ENCODE measurements around the gene RAD51B. TPM values are rescaled to one million over a fixed set of nuclear protein-coding genes. Genes with fewer than 3 reads are reported as not detected.

RAD51B gene
- total RNA-seq, 1 experiment from 2014 or later, result 103 TPM

- DNase-seq (ENCODE audit: low spot score), result no peak
- in situ Hi-C loops (cut with HindIII; ENCODE audit: low sequenced_read_pairs), result no loop called here
Observed at GRCh38 chr14:68308726-68309520, 489.3 kb downstream of the RAD51B start.

GRCh38 chr14:68309616-68310015 is 490.0 kb downstream of the RAD51B start:
- in situ Hi-C loops (cut with HindIII; ENCODE audit: low sequenced_read_pairs), result no loop called here
- no peak for DNase-seq (ENCODE audit: low spot score)

- in situ Hi-C loops (cut with HindIII; ENCODE audit: low sequenced_read_pairs), result no loop called here
- no peak for DNase-seq (ENCODE audit: low spot score)
Observed at GRCh38 chr14:68312300-68312699, 492.7 kb downstream of the RAD51B start.

GRCh38 chr14:68312884-68313610 is 493.5 kb downstream of the RAD51B start:
- in situ Hi-C loops (cut with HindIII; ENCODE audit: low sequenced_read_pairs), result no loop called here
- no peak for DNase-seq (ENCODE audit: low spot score)

GRCh38 chr14:68314642-68315041 is 495.1 kb downstream of the RAD51B start:
- in situ Hi-C loops (cut with HindIII; ENCODE audit: low sequenced_read_pairs), result no loop called here
- DNase-seq (ENCODE audit: low spot score), result no peak

- in situ Hi-C loops (cut with HindIII; ENCODE audit: low sequenced_read_pairs), result no loop called here
Observed at GRCh38 chr14:68315081-68315480, 495.5 kb downstream of the RAD51B start.

GRCh38 chr14:68316078-68316868 is 496.7 kb downstream of the RAD51B start:
- DNase-seq (ENCODE audit: low spot score), result no peak
- in situ Hi-C loops (cut with HindIII; ENCODE audit: low sequenced_read_pairs), result no loop called here

More at GRCh38 chr14:68315081-68315480, 495.5 kb downstream of the RAD51B start:
- no peak for DNase-seq (ENCODE audit: low spot score)

- DNase-seq (ENCODE audit: low spot score), result no peak
- in situ Hi-C loops (cut with HindIII; ENCODE audit: low sequenced_read_pairs), result no loop called here
Observed at GRCh38 chr14:68317239-68317638, 497.7 kb downstream of the RAD51B start.

GRCh38 chr14:68318828-68319227 is 499.2 kb downstream of the RAD51B start:
- DNase-seq (ENCODE audit: low spot score), result no peak
- in situ Hi-C loops (cut with HindIII; ENCODE audit: low sequenced_read_pairs), result no loop called here

GRCh38 chr14:68320495-68320894 is 500.9 kb downstream of the RAD51B start:
- in situ Hi-C loops (cut with HindIII; ENCODE audit: low sequenced_read_pairs), result no loop called here
- DNase-seq (ENCODE audit: low spot score), result no peak

- no peak for DNase-seq (ENCODE audit: low spot score)
- in situ Hi-C loops (cut with HindIII; ENCODE audit: low sequenced_read_pairs), result no loop called here
Observed at GRCh38 chr14:68322940-68323620, 503.5 kb downstream of the RAD51B start.

- in situ Hi-C loops (cut with HindIII; ENCODE audit: low sequenced_read_pairs), result no loop called here
Observed at GRCh38 chr14:68325267-68325807, 505.8 kb downstream of the RAD51B start.

DNA sequence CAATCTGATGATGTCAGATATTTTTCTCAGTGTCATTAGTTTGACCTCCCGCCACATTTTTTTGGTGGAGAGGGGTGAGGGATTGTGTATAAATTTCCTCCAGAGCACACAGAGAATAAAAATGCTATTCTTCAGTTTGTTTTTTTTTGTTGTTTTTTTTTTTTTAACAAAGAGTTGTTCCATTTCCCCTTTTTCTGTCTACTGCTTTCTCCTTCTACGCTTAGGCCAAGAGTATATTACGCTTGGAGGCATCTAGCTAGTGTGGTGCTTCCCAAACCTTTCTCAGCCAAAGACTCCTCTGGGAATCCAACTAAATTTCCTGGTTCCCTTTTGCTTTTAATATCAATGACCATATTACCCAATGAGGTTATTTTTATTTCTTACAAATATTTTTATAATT is 507.7 kb downstream of the RAD51B start:
- DNase-seq (ENCODE audit: low spot score), result no peak
- in situ Hi-C loops (cut with HindIII; ENCODE audit: low sequenced_read_pairs), result no loop called here

More at GRCh38 chr14:68325267-68325807, 505.8 kb downstream of the RAD51B start:
- no peak for DNase-seq (ENCODE audit: low spot score)

GRCh38 chr14:68328509-68328908 is 508.9 kb downstream of the RAD51B start:
- in situ Hi-C loops (cut with HindIII; ENCODE audit: low sequenced_read_pairs), result no loop called here
- DNase-seq (ENCODE audit: low spot score), result no peak

GRCh38 chr14:68331426-68331825 is 511.8 kb downstream of the RAD51B start:
- in situ Hi-C loops (cut with HindIII; ENCODE audit: low sequenced_read_pairs), result no loop called here
- DNase-seq (ENCODE audit: low spot score), result no peak

DNA sequence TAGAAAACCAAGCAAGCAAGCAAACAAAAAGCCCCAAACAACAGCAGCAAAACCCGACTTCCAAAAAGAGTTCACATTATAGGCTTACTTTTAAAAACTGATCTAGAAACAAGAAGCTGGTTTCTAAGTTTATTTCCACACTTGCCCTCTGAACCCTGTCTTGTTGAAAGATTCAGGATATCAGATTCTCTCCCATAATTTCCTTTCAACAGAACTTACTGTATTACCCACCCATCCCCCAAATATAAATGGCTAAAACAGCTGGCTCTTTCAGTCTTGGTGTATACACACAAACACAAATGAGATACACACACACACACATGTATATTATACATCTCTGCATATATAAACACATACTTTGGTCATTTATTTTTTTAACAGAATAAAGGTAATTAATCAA is 512.4 kb downstream of the RAD51B start:
- in situ Hi-C loops (cut with HindIII; ENCODE audit: low sequenced_read_pairs), result no loop called here
- no peak for DNase-seq (ENCODE audit: low spot score)

- in situ Hi-C loops (cut with HindIII; ENCODE audit: low sequenced_read_pairs), result no loop called here
- no peak for DNase-seq (ENCODE audit: low spot score)
Observed at GRCh38 chr14:68333262-68333661, 513.7 kb downstream of the RAD51B start.

- in situ Hi-C loops (cut with HindIII; ENCODE audit: low sequenced_read_pairs), result no loop called here
Observed at GRCh38 chr14:68335312-68335711, 515.7 kb downstream of the RAD51B start.

GRCh38 chr14:68336165-68336564 is 516.6 kb downstream of the RAD51B start:
- in situ Hi-C loops (cut with HindIII; ENCODE audit: low sequenced_read_pairs), result no loop called here
- DNase-seq (ENCODE audit: low spot score), result no peak

More at GRCh38 chr14:68335312-68335711, 515.7 kb downstream of the RAD51B start:
- no peak for DNase-seq (ENCODE audit: low spot score)
